ENCODE measurements around the gene PILRB.
"Not testable (repeated sequence)": the region's sequence is repeated elsewhere in the genome, so short reads cannot be mapped to it uniquely, and the experiment has no call there.

The PILRB gene

GRCh38 chr7:100351657-100352058 is 6.3 kb upstream of the PILRB start:
- H4K91ac ChIP-seq (ENCODE audit: low read depth, low read length) = no peak overlapping the region
- no peak overlapping the region for H4K12ac ChIP-seq (ENCODE audit: low read depth, low read length)
- no peaks in the 10 kb centered on the region for H3K79me2 ChIP-seq (ENCODE audit: control insufficient read depth, insufficient read depth, low read length, poor library complexity)
- peaks cover 79 to 84% of the 10 kb centered on the region in 2 experiments for H3K36me3 ChIP-seq (ENCODE audit: control insufficient read depth in 1 of 2, insufficient read depth in 2 of 2, low read length in 2 of 2)
- no CpG with 5 or more reads among the region's 6 CpGs for WGBS (ENCODE audit: extremely low coverage, insufficient coverage, insufficient read length)
- H2BK5ac ChIP-seq (ENCODE audit: low read depth, low read length, poor library complexity) = no peak overlapping the region
- peaks cover 3% of the 10 kb centered on the region for H3K9me3 ChIP-seq (ENCODE audit: insufficient read depth, low read depth, low read length)
- H3K4me3 ChIP-seq (ENCODE audit: low read depth, low read length) = no peak overlapping the region
- no peak overlapping the region for H2AK5ac ChIP-seq (ENCODE audit: low read length)
- H3K27ac ChIP-seq (ENCODE audit: low read depth, low read length) = no peak overlapping the region
- no peak overlapping the region for H4K8ac ChIP-seq (ENCODE audit: low read depth, low read length)
- H3K4me2 ChIP-seq (ENCODE audit: low read length) = no peak overlapping the region
- no peaks in the 10 kb centered on the region for H3K4me1 ChIP-seq (ENCODE audit: control insufficient read depth in 1 of 2, insufficient read depth in 2 of 2, low read length in 2 of 2)
- no peak overlapping the region for H3K23ac ChIP-seq (ENCODE audit: low read length)
- H2BK120ac ChIP-seq (ENCODE audit: insufficient read depth, low read length, poor library complexity) = no peak overlapping the region
- H2AFZ ChIP-seq (ENCODE audit: insufficient read depth, low read length, poor library complexity) = no peak overlapping the region
- H2BK12ac ChIP-seq (ENCODE audit: low read length) = no peak overlapping the region
- DNase-seq = no peak
- H3K18ac ChIP-seq (ENCODE audit: low read length) = no peak overlapping the region
- H3K4ac ChIP-seq (ENCODE audit: low read depth, low read length) = no peak overlapping the region
- no peak overlapping the region for H3K9ac ChIP-seq (ENCODE audit: low read length)
- no peaks in the 10 kb centered on the region for H3K79me1 ChIP-seq (ENCODE audit: low read length)
- no peak overlapping the region for H3K14ac ChIP-seq (ENCODE audit: low read length)
- H3K27me3 ChIP-seq (ENCODE audit: insufficient read depth, low read length) = no peaks in the 10 kb centered on the region

- H3K14ac ChIP-seq (ENCODE audit: low read length); H3K9ac ChIP-seq (ENCODE audit: low read length); H4K12ac ChIP-seq (ENCODE audit: low read depth, low read length); H2AFZ ChIP-seq (ENCODE audit: insufficient read depth, low read length, poor library complexity); H4K91ac ChIP-seq (ENCODE audit: low read depth, low read length); H3K4me3 ChIP-seq (ENCODE audit: low read depth, low read length); H3K18ac ChIP-seq (ENCODE audit: low read length); H3K79me1 ChIP-seq (ENCODE audit: low read length); H3K23ac ChIP-seq (ENCODE audit: low read length); H3K27me3 ChIP-seq (ENCODE audit: insufficient read depth, low read length); H3K4me2 ChIP-seq (ENCODE audit: low read length); H3K4ac ChIP-seq (ENCODE audit: low read depth, low read length); H3K9me3 ChIP-seq (ENCODE audit: insufficient read depth, low read depth, low read length); H3K27ac ChIP-seq (ENCODE audit: low read depth, low read length); DNase-seq; H2BK12ac ChIP-seq (ENCODE audit: low read length); H3K79me2 ChIP-seq (ENCODE audit: control insufficient read depth, insufficient read depth, low read length, poor library complexity); H2BK5ac ChIP-seq (ENCODE audit: low read depth, low read length, poor library complexity); H3K4me1 ChIP-seq (ENCODE audit: control insufficient read depth in 1 of 2, insufficient read depth in 2 of 2, low read length in 2 of 2); H2AK5ac ChIP-seq (ENCODE audit: low read length); H4K8ac ChIP-seq (ENCODE audit: low read depth, low read length); H2BK120ac ChIP-seq (ENCODE audit: insufficient read depth, low read length, poor library complexity): not testable (repeated sequence)
- WGBS (ENCODE audit: extremely low coverage, insufficient coverage, insufficient read length) = no CpG with 5 or more reads among the region's 18 CpGs
- peaks cover 82 to 86% of the 10 kb centered on the region in 2 experiments for H3K36me3 ChIP-seq (ENCODE audit: control insufficient read depth in 1 of 2, insufficient read depth in 2 of 2, low read length in 2 of 2)
Measured at GRCh38 chr7:100352230-100352781, 5.6 kb upstream of the PILRB start.

- Histone ChIP-seq H3K9me3 (ENCODE audit: insufficient read depth, low read depth, low read length) (peaks cover 3% of the 10 kb centered on the region), H4K12ac (ENCODE audit: low read depth, low read length) (no peak overlapping the region), H3K36me3 (ENCODE audit: control insufficient read depth in 1 of 2, insufficient read depth in 2 of 2, low read length in 2 of 2) (peaks cover 80 to 85% of the 10 kb centered on the region in 2 experiments), H4K8ac (ENCODE audit: low read depth, low read length) (no peak overlapping the region), H3K79me2 (ENCODE audit: control insufficient read depth, insufficient read depth, low read length, poor library complexity) (no peaks in the 10 kb centered on the region), H2AK5ac (ENCODE audit: low read length) (no peak overlapping the region), H3K79me1 (ENCODE audit: low read length) (no peaks in the 10 kb centered on the region), H3K4me3 (ENCODE audit: low read depth, low read length) (no peak overlapping the region), H3K18ac (ENCODE audit: low read length) (no peak overlapping the region), H3K14ac (ENCODE audit: low read length) (no peak overlapping the region), H3K27me3 (ENCODE audit: insufficient read depth, low read length) (no peaks in the 10 kb centered on the region), H3K9ac (ENCODE audit: low read length) (no peak overlapping the region), H2BK120ac (ENCODE audit: insufficient read depth, low read length, poor library complexity) (no peak overlapping the region), H3K23ac (ENCODE audit: low read length) (no peak overlapping the region), H2BK5ac (ENCODE audit: low read depth, low read length, poor library complexity) (no peak overlapping the region), H3K27ac (ENCODE audit: low read depth, low read length) (no peak overlapping the region), H3K4me2 (ENCODE audit: low read length) (no peak overlapping the region), H2AFZ (ENCODE audit: insufficient read depth, low read length, poor library complexity) (no peak overlapping the region), H4K91ac (ENCODE audit: low read depth, low read length) (no peak overlapping the region), H3K4ac (ENCODE audit: low read depth, low read length) (no peak overlapping the region), H3K4me1 (ENCODE audit: control insufficient read depth in 1 of 2, insufficient read depth in 2 of 2, low read length in 2 of 2) (no peaks in the 10 kb centered on the region), H2BK12ac (ENCODE audit: low read length) (no peak overlapping the region)
- no CpG with 5 or more reads among the region's 16 CpGs for WGBS (ENCODE audit: extremely low coverage, insufficient coverage, insufficient read length)
- DNase-seq = no peak
Measured at GRCh38 chr7:100352984-100353684, 4.8 kb upstream of the PILRB start.

- no peak for DNase-seq
- no peaks in the 10 kb centered on the region for H3K79me2 ChIP-seq (ENCODE audit: control insufficient read depth, insufficient read depth, low read length, poor library complexity)
- no peaks in the 10 kb centered on the region for H3K4me1 ChIP-seq (ENCODE audit: control insufficient read depth in 1 of 2, insufficient read depth in 2 of 2, low read length in 2 of 2)
- H2AK5ac ChIP-seq (ENCODE audit: low read length) = no peak overlapping the region
- H2AFZ ChIP-seq (ENCODE audit: insufficient read depth, low read length, poor library complexity) = no peak overlapping the region
- WGBS (ENCODE audit: extremely low coverage, insufficient coverage, insufficient read length) = no CpG with 5 or more reads among the region's 6 CpGs
- no peak overlapping the region for H4K8ac ChIP-seq (ENCODE audit: low read depth, low read length)
- H3K23ac ChIP-seq (ENCODE audit: low read length) = no peak overlapping the region
- H3K18ac ChIP-seq (ENCODE audit: low read length) = no peak overlapping the region
- H2BK5ac ChIP-seq (ENCODE audit: low read depth, low read length, poor library complexity) = no peak overlapping the region
- H3K4me2 ChIP-seq (ENCODE audit: low read length) = no peak overlapping the region
- no peak overlapping the region for H3K9ac ChIP-seq (ENCODE audit: low read length)
- H4K91ac ChIP-seq (ENCODE audit: low read depth, low read length) = no peak overlapping the region
- H3K14ac ChIP-seq (ENCODE audit: low read length) = no peak overlapping the region
- no peak overlapping the region for H2BK120ac ChIP-seq (ENCODE audit: insufficient read depth, low read length, poor library complexity)
- H3K27me3 ChIP-seq (ENCODE audit: insufficient read depth, low read length) = no peaks in the 10 kb centered on the region
- H3K9me3 ChIP-seq (ENCODE audit: insufficient read depth, low read depth, low read length) = peaks cover 3% of the 10 kb centered on the region
- H2BK12ac ChIP-seq (ENCODE audit: low read length) = no peak overlapping the region
- no peak overlapping the region for H3K4ac ChIP-seq (ENCODE audit: low read depth, low read length)
- no peak overlapping the region for H3K4me3 ChIP-seq (ENCODE audit: low read depth, low read length)
- no peak overlapping the region for H4K12ac ChIP-seq (ENCODE audit: low read depth, low read length)
- no peaks in the 10 kb centered on the region for H3K79me1 ChIP-seq (ENCODE audit: low read length)
- H3K36me3 ChIP-seq (ENCODE audit: control insufficient read depth in 1 of 2, insufficient read depth in 2 of 2, low read length in 2 of 2) = peaks cover 85 to 89% of the 10 kb centered on the region in 2 experiments
- H3K27ac ChIP-seq (ENCODE audit: low read depth, low read length) = no peak overlapping the region
Measured at GRCh38 chr7:100353685-100354330, 4.1 kb upstream of the PILRB start.

All from trophoblast cell (in vitro differentiated cells and primary cell).